Loucy (cell line): ENCODE results near the gene NOD2.

ENCODE experiments used
- CTCF ChIP-seq: fragments of 200-600 bp; sonication (generic); conservative IDR thresholded peaks from 2 replicates; pipeline ENCODE4 v1.5.1; 2014; ENCODE audit warnings: mild to moderate bottlenecking, antibody characterized with exemption, low read length
- EZH2phosphoT487 ChIP-seq: fragments of 200-600 bp; IDR thresholded peaks from 2 replicates; pipeline ENCODE4 v1.6.1; 2018; ENCODE audit warnings: antibody characterized with exemption, mild to moderate bottlenecking, moderate library complexity, borderline replicate concordance

GRCh38 chr16:50761267-50761666 is 67.9 kb downstream of the NOD2 start:
- TF ChIP-seq CTCF (no peak), EZH2phosphoT487 (no peak)
